CD8-positive, alpha-beta memory T cell (primary cell): ENCODE data around the gene IGLL5. TPM values are rescaled to one million over a fixed set of nuclear protein-coding genes. Genes with fewer than 3 reads are reported as not detected.
"Not testable (repeated sequence)": the region's sequence is repeated elsewhere in the genome, so short reads cannot be mapped to it uniquely, and the experiment has no call there.

ENCODE experiments used
- CTCF ChIA-PET: fragments of 350-600 bp; sonication (Branson Sonifier 250); formaldehyde crosslinking; loops from one replicate; lab custom pipeline; 2021; ENCODE audit warnings: antibody characterized with exemption; lab: Charles Lee
- POLR2A ChIA-PET: fragments of 350-600 bp; sonication (Branson Sonifier 250); formaldehyde crosslinking; loops from one replicate; lab custom pipeline; 2021; ENCODE audit warnings: antibody characterized with exemption; lab: Charles Lee
- DNase-seq, 5 donors: peaks; one replicate each; pipeline versions ENCODE4 v3.0.0 to v3.0.0-alpha.2; 2020 to 2022; ENCODE audit warnings: mixed read lengths in 1 of 5
- H3K27ac ChIP-seq: one replicate; pipeline ENCODE4 v1.7.0; 2013; ENCODE audit warnings: low read depth, mild to moderate bottlenecking, low read length, moderate library complexity
- H3K27me3 ChIP-seq: 2 replicates; pipeline ENCODE4 v1.7.0; 2013; ENCODE audit warnings: low read length, mild to moderate bottlenecking; ENCODE audit not compliant: insufficient read depth, poor library complexity, severe bottlenecking
- H3K36me3 ChIP-seq: 2 replicates; pipeline ENCODE4 v1.7.0; 2013; ENCODE audit warnings: mild to moderate bottlenecking, low read length, moderate library complexity; ENCODE audit not compliant: insufficient read depth
- H3K4me1 ChIP-seq: 2 replicates; pipeline ENCODE4 v1.7.0; 2013; ENCODE audit warnings: mild to moderate bottlenecking, low read length, moderate library complexity; ENCODE audit not compliant: insufficient read depth
- H3K4me3 ChIP-seq: 2 replicates; pipeline ENCODE4 v1.7.0; 2013; ENCODE audit warnings: mild to moderate bottlenecking, low read length
- H3K9me3 ChIP-seq: 2 replicates; pipeline ENCODE4 v1.7.0; 2013; ENCODE audit warnings: mild to moderate bottlenecking, low read length
- H3K27ac Mint-ChIP-seq, 8 donors: one replicate each; pipeline ENCODE4 v1.8.0; 2020 to 2021; ENCODE audit warnings: mixed read lengths in 8 of 8, mild to moderate bottlenecking in 6 of 8, inconsistent platforms in 3 of 8, moderate library complexity in 3 of 8
- H3K27me3 Mint-ChIP-seq, 2 donors: one replicate each; pipeline ENCODE4 v1.8.0; 2020 to 2021; ENCODE audit warnings: mixed read lengths in 2 of 2, mild to moderate bottlenecking in 1 of 2, moderate library complexity in 1 of 2
- H3K36me3 Mint-ChIP-seq, 3 donors: one replicate each; pipeline ENCODE4 v1.8.0; 2020 to 2021; ENCODE audit warnings: mixed read lengths in 3 of 3, inconsistent platforms in 1 of 3, mild to moderate bottlenecking in 1 of 3
- H3K4me1 Mint-ChIP-seq, 3 donors: one replicate each; pipeline ENCODE4 v1.8.0; 2020 to 2021; ENCODE audit warnings: mixed read lengths in 3 of 3, inconsistent platforms in 1 of 3, mild to moderate bottlenecking in 1 of 3
- H3K4me3 Mint-ChIP-seq, 7 donors: one replicate each; pipeline ENCODE4 v1.8.0; 2020 to 2021; ENCODE audit warnings: mixed read lengths in 7 of 7, mild to moderate bottlenecking in 6 of 7, moderate library complexity in 4 of 7, inconsistent platforms in 2 of 7
- H3K9me3 Mint-ChIP-seq, 5 donors: one replicate each; pipeline ENCODE4 v1.8.0; 2020 to 2022; ENCODE audit warnings: mixed read lengths in 5 of 5, mild to moderate bottlenecking in 3 of 5, moderate library complexity in 2 of 5, inconsistent platforms in 1 of 5
- polyA plus RNA-seq: library from polyadenylated mRNA; unstranded; fragments of 300-500 nt; fragmentation: Illumina TruSeq; gene quantifications from one replicate; pipeline ENCODE4 v1.2.3, GENCODE V29; 2021
- total RNA-seq, 2 experiments: library from RNA; stranded (reverse); gene quantifications; one replicate each; pipeline ENCODE4 v1.2.3, GENCODE V29; 2021

IGLL5 gene
- total and polyA plus RNA-seq, 3 experiments from 2014 or later, result not detected

DNA sequence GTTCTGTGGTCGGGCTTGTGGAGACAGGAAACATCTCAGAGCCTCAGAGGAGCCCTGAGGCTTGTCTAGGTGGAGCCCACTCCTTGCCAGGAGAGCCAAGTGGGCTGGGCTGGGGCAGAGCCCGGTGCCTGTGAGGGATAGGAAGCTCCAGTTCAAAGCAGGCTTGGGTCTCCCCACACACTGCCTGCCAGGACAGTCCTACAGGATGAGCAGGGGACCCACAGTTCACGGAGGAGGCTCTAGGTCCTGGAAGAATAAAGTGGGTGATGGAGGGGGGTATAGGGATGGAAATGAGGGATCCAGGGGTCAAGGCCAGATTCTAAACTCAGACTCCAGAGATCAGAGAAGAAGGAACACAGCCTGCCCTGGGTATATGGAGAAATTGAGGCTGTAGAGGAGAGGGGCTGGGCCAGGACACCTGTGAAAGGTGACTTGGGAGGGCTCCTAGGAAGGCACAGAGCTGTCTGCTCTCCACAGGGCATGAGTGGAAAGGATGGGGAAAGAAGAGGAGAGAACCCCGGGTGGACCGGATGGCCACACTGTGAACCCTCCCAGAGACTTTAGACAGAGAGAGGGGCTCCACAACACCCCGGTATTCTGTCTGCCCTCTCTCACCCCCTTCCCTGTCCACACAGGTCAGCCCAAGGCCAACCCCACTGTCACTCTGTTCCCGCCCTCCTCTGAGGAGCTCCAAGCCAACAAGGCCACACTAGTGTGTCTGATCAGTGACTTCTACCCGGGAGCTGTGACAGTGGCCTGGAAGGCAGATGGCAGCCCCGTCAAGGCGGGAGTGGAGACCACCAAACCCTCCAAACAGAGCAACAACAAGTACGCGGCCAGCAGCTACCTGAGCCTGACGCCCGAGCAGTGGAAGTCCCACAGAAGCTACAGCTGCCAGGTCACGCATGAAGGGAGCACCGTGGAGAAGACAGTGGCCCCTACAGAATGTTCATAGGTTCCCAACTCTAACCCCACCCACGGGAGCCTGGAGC, 7.4 kb downstream of the IGLL5 start:
- H3K4me1 ChIP-seq, result no peaks in the 10 kb centered on the region
- Mint-ChIP-seq H3K36me3 (no peaks in the 10 kb centered on the region), H3K9me3 (no peaks in the 10 kb centered on the region), H3K4me3 (no peak overlapping the region), H3K27ac (no peak overlapping the region), H3K4me1 (peaks cover 0 to 3% (median 0%) of the 10 kb centered on the region in 3 donors), H3K27me3 (peaks cover 15 to 42% of the 10 kb centered on the region in 2 donors)
- no peaks in the 10 kb centered on the region for H3K36me3 ChIP-seq
- peaks cover 6% of the 10 kb centered on the region for H3K27me3 ChIP-seq
- POLR2A ChIA-PET, result no interaction called here
- CTCF ChIA-PET, result interaction anchor here (1.4 kb wide), 1 partner anchor 11 kb away, joined by 3 read pairs; no protein-coding TSS in a partner anchor
- no peak for DNase-seq
- no peaks in the 10 kb centered on the region for H3K9me3 ChIP-seq
- no peak overlapping the region for H3K4me3 ChIP-seq
- H3K27ac ChIP-seq, result no peak overlapping the region

DNA sequence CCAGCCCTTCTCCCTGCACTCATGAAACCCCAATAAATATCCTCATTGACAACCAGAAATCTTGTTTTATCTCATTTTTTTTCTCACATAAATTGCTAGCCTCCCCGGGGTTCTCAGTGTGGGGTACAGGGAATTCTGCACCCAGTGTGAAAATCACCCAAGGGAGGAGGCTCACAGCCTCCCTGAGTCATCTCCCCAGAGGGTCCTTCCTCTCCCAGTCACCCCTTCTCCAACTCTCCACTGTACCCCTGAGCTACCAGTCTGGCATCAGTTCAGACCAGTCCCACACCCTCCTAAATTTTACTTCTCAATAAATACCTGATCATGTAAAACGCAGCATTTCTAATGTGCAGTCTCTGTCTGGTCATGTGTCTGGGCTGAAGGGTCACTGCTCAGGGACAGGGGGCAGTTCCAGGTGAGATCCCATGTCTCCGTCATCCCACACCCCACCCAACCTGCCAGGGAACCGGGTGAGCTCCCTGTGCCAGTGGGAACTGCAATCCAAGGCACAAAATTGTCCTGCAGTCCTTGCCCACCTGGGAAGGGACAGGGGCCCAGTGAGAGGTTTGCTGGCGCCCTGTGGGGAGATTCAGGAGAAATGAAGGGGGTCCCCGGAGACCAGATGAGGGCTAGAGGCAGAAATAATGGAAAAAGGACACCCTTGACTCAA, 8.3 kb downstream of the IGLL5 start:
- Histone ChIP-seq H3K4me3 (no peak overlapping the region), H3K27ac (no peak overlapping the region), H3K9me3 (no peaks in the 10 kb centered on the region), H3K27me3 (peaks cover 6% of the 10 kb centered on the region), H3K36me3 (no peaks in the 10 kb centered on the region), H3K4me1 (no peaks in the 10 kb centered on the region)
- Mint-ChIP-seq H3K4me3 (no peak overlapping the region), H3K4me1 (peaks cover 0 to 3% (median 0%) of the 10 kb centered on the region in 3 donors), H3K9me3 (no peaks in the 10 kb centered on the region), H3K27me3 (peaks cover 15 to 41% of the 10 kb centered on the region in 2 donors), H3K36me3 (no peaks in the 10 kb centered on the region), H3K27ac (no peak overlapping the region)
- ChIA-PET CTCF (interaction anchor here (1.6 kb wide), 1 partner anchor 11 kb away, joined by 5 read pairs; no protein-coding TSS in a partner anchor), POLR2A (no interaction called here)
- no peak for DNase-seq

DNA sequence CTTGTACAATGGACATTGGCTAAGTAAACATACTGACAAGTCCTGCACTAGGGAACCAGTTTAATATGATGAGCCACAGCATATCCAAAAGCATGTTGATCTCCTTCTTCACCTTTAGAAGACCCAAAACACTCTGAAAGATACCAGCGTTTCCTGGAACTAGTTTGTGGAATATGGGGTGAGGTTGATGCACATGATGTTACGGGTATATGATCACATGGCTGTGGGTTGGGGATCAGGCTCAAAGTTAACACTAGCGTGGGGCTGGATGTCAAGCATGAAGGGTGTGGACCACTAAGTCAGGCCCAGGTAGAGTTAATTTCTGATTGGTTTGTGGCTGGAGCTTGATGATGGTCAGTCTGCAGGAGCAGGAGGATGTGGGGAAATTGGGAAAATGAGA, 9.0 kb downstream of the IGLL5 start:
- no peaks in the 10 kb centered on the region for H3K4me1 ChIP-seq
- H3K9me3 ChIP-seq, result no peaks in the 10 kb centered on the region
- H3K27me3 ChIP-seq, result no peaks in the 10 kb centered on the region
- no peaks in the 10 kb centered on the region for H3K36me3 ChIP-seq
- no peak overlapping the region for H3K4me3 ChIP-seq
- peaks cover 15 to 35% of the 10 kb centered on the region in 2 donors for H3K27me3 Mint-ChIP-seq
- H3K9me3 Mint-ChIP-seq, result no peaks in the 10 kb centered on the region
- CTCF ChIA-PET, result interaction anchor here (1.6 kb wide), 1 partner anchor 12 kb away, joined by 5 read pairs; no protein-coding TSS in a partner anchor
- H3K27ac Mint-ChIP-seq, result peak overlapping the region in 1 of 8 donors; percentile 53
- POLR2A ChIA-PET, result no interaction called here
- peaks cover 0 to 3% (median 0%) of the 10 kb centered on the region in 3 donors for H3K4me1 Mint-ChIP-seq
- no peak overlapping the region for H3K27ac ChIP-seq
- H3K36me3 Mint-ChIP-seq, result no peaks in the 10 kb centered on the region
- DNase-seq, result no peak
- H3K4me3 Mint-ChIP-seq, result no peak overlapping the region

DNA sequence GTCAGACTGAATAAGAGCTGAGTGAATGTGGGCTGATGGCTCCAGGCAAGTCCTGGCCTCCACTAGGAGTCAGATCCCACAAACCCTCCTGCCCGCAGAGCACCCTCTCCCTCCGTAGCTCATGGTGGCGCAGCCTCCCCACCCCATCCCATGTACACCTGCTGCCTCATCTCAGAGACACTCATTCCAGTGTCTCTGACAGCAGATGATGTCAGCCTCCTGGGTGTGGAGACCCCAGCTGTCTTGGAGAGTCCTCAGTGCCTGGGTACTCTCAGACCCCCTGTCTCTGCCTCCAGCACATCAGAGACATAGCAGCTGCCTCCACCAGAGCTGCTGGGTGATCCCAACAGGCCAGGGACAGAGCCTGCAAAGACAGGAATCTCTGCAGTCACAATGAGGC, 9.5 kb downstream of the IGLL5 start:
- no peak for DNase-seq
- Mint-ChIP-seq H3K27me3 (peaks cover 15 to 35% of the 10 kb centered on the region in 2 donors), H3K36me3 (no peaks in the 10 kb centered on the region), H3K4me3 (no peak overlapping the region), H3K4me1 (peaks cover 0 to 3% (median 0%) of the 10 kb centered on the region in 3 donors), H3K9me3 (no peaks in the 10 kb centered on the region), H3K27ac (peak overlapping the region in 2 of 8 donors; percentile 53 to 57)
- ChIA-PET POLR2A (no interaction called here), CTCF (interaction anchor here (1.6 kb wide), 1 partner anchor 13 kb away, joined by 5 read pairs; no protein-coding TSS in a partner anchor)
- Histone ChIP-seq H3K4me1 (no peaks in the 10 kb centered on the region), H3K9me3 (no peaks in the 10 kb centered on the region), H3K36me3 (no peaks in the 10 kb centered on the region), H3K27ac (no peak overlapping the region), H3K27me3 (no peaks in the 10 kb centered on the region), H3K4me3 (no peak overlapping the region)

DNA sequence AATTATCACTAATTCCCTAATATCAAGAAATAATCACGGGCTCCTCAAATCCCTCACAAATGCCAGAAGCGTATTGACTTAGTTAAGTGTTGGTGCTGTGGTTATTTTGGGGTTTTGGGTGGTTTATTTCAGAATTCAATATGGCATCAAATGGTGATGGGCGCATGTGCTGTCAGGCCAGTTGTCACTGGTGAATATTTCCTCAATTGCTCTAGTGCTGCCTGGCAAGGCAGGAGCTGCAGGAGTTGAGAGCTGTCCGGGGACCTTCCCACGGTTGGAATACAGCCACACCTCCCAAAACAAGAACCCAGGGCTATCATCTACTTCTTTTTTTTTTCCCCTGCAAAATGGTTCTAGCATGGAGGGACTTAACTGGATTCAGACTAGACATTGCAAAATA, 10.3 kb downstream of the IGLL5 start:
- Mint-ChIP-seq H3K4me1 (peaks cover 0 to 3% (median 0%) of the 10 kb centered on the region in 3 donors), H3K36me3 (no peaks in the 10 kb centered on the region), H3K4me3 (no peak overlapping the region), H3K27me3 (peaks cover 12 to 28% of the 10 kb centered on the region in 2 donors), H3K27ac (no peak overlapping the region), H3K9me3 (no peaks in the 10 kb centered on the region)
- CTCF ChIA-PET, result interaction anchor here (1.6 kb wide), 1 partner anchor 13 kb away, joined by 5 read pairs; no protein-coding TSS in a partner anchor
- Histone ChIP-seq H3K27ac (no peak overlapping the region), H3K27me3 (no peaks in the 10 kb centered on the region), H3K4me1 (no peaks in the 10 kb centered on the region), H3K9me3 (no peaks in the 10 kb centered on the region), H3K36me3 (no peaks in the 10 kb centered on the region), H3K4me3 (no peak overlapping the region)
- no peak for DNase-seq
- POLR2A ChIA-PET, result no interaction called here

DNA sequence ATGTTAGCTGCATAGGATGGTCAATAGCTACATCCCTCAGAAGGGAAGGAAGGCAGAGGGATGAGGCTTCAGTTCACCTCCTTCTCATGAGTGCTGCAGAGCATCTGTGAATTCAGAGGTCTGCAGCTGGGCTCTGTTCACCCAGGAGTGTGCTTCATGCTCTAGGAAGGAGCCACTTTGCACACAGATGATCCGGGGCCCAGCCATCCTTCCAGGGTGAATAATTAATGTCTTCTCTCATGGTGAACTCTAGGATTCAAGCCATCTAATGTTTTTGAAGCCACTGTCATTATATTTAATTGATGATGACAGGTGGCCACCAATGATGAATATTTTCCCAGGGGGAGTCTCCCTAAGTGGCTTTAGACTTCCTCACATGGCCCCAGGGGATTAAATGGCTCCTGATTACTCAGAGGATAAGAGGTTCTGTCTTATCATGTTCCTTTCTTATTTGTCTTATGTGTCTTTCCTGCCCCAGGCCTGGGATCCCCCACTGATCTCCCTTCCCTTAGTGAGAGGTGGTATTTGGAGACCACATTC, 10.9 kb downstream of the IGLL5 start:
- H3K27ac ChIP-seq, H3K4me1 ChIP-seq, POLR2A ChIA-PET, H3K4me3 ChIP-seq, DNase-seq, H3K36me3 ChIP-seq, H3K4me1 Mint-ChIP-seq, H3K27me3 ChIP-seq, H3K9me3 Mint-ChIP-seq, H3K4me3 Mint-ChIP-seq, H3K27ac Mint-ChIP-seq, CTCF ChIA-PET, H3K36me3 Mint-ChIP-seq, H3K9me3 ChIP-seq: not testable (repeated sequence)
- peaks cover 12 to 26% of the 10 kb centered on the region in 2 donors for H3K27me3 Mint-ChIP-seq

DNA sequence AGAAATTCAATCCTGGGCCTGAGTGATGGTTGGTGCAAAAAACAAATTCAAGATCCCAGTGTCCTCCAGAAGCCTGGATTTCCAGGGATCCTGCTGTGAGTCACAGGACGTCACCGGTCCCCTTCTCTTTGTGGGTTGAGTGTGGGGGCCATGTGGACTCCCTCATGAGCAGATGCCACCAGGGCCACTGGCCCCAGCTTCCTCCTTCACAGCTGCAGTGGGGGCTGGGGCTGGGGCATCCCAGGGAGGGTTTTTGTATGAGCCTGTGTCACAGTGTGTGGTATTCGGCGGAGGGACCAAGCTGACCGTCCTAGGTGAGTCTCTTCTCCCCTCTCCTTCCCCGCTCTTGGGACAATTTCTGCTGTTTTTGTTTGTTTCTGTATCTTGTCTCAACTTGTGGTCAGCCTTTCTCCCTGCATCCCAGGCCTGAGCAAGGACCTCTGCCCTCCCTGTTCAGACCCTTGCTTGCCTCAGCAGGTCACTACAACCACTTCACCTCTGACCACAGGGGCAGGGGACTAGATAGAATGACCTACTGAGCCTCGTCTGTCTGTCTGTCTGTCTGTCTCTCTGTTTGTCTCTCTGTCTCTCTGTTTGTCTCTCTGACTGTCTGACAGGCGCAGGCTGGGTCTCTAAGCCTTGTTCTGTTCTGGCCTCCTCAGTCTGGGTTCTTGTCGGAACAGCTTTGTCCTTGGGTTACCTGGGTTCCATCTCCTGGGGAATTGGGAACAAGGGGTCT, 11.9 kb downstream of the IGLL5 start:
- H3K4me3 ChIP-seq, H3K4me1 Mint-ChIP-seq, H3K9me3 ChIP-seq, H3K4me3 Mint-ChIP-seq, H3K27ac Mint-ChIP-seq, H3K27ac ChIP-seq, CTCF ChIA-PET, DNase-seq, H3K9me3 Mint-ChIP-seq, POLR2A ChIA-PET, H3K4me1 ChIP-seq, H3K36me3 Mint-ChIP-seq, H3K36me3 ChIP-seq, H3K27me3 ChIP-seq: not testable (repeated sequence)
- peaks cover 12 to 24% of the 10 kb centered on the region in 2 donors for H3K27me3 Mint-ChIP-seq
